Measurements from ENCODE around the gene TDP2. TPM values are rescaled to one million over a fixed set of nuclear protein-coding genes. Genes with fewer than 3 reads are reported as not detected.

TDP2 gene
- polyA plus RNA-seq, 1 experiment = 16.8 TPM

DNA sequence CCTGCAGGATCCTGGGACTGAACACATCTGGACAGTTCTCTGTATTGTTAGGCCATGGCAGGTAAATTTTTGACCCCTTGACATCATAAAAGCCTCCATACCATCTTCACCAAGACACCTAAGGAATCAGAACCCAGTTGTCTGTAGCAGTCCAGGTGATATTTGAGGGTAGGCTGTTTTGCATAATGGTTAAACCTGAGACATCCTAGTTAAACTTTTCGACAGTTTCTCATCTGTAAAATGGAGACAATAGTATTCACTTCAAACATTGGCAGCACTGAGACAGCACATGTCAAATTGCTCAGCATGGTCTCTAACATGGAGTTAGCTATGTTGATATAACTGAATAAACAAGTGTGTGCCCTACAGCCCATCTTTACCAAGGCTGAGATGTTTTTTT lies 27.5 kb upstream of the TDP2 start:
- TF ChIP-seq, protein P1, sequence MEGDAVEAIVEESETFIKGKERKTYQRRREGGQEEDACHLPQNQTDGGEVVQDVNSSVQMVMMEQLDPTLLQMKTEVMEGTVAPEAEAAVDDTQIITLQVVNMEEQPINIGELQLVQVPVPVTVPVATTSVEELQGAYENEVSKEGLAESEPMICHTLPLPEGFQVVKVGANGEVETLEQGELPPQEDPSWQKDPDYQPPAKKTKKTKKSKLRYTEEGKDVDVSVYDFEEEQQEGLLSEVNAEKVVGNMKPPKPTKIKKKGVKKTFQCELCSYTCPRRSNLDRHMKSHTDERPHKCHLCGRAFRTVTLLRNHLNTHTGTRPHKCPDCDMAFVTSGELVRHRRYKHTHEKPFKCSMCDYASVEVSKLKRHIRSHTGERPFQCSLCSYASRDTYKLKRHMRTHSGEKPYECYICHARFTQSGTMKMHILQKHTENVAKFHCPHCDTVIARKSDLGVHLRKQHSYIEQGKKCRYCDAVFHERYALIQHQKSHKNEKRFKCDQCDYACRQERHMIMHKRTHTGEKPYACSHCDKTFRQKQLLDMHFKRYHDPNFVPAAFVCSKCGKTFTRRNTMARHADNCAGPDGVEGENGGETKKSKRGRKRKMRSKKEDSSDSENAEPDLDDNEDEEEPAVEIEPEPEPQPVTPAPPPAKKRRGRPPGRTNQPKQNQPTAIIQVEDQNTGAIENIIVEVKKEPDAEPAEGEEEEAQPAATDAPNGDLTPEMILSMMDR (IDR thresholded peaks at IDR 0.05; ENCODE audit: insufficient read depth, low read depth, low read length) = no peak
- ChIA-PET POLR2A (interaction anchor here (0.6 kb wide), 1 partner anchor 108 kb away, joined by 4 read pairs; no protein-coding TSS in a partner anchor), CTCF (interaction anchor here (0.6 to 10.9 kb wide), 2 partner anchors 67 to 112 kb away, joined by 3 to 110 read pairs; no protein-coding TSS in a partner anchor)
- no peak overlapping the region for H3K4me3 ChIP-seq (ENCODE audit: low read depth, low read length)
- H3K27me3 ChIP-seq (ENCODE audit: control insufficient read depth, insufficient read depth, low read length) = no peaks in the 10 kb centered on the region
- H3K36me3 ChIP-seq (ENCODE audit: control insufficient read depth, insufficient read depth, low read length) = no peaks in the 10 kb centered on the region
- DNase-seq (ENCODE audit: low read depth) = no peak

DNA sequence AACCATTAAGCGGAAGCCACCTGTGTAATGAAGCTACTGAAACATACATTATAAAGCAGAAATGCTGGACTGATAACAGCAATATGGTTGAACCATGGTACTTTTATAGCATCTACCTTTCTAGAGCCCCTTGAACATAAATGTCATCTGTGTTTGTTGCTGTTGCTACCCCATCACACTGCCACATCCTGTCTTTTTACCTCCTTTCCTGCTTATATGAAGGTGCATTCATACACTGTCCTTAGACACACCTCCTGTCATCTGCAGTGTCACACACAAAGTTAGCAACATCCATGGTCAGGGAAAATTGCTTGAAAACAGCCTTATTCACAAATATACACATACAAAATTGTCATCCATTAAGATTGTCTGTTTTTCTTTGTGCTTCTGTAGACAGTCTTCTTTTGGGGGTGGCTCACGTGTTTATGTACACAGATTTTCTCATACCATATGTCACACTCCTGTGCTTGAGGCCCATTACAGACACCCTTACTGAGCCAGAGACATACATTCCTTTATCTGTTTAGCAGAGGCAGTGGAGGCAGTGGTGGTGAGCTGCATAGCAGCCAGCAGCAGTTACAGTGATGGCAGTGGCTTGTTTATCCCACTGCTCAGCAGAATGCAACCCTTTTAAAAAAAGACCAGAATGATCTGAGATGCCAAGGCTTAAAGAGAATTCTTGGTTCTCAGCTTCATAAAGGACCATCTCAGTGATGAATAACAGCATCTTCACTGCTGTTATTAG lies 26.3 kb upstream of the TDP2 start:
- ChIA-PET POLR2A (no interaction called here), CTCF (interaction anchor here (10.9 kb wide), 1 partner anchor 111 kb away, joined by 110 read pairs; no protein-coding TSS in a partner anchor)
- Histone ChIP-seq H3K4me3 (ENCODE audit: low read depth, low read length) (no peak overlapping the region), H3K36me3 (ENCODE audit: control insufficient read depth, insufficient read depth, low read length) (no peaks in the 10 kb centered on the region), H3K27me3 (ENCODE audit: control insufficient read depth, insufficient read depth, low read length) (no peaks in the 10 kb centered on the region)
- TF ChIP-seq, protein P1 (IDR thresholded peaks at IDR 0.05; ENCODE audit: insufficient read depth, low read depth, low read length) = no peak
- DNase-seq (ENCODE audit: low read depth) = no peak

DNA sequence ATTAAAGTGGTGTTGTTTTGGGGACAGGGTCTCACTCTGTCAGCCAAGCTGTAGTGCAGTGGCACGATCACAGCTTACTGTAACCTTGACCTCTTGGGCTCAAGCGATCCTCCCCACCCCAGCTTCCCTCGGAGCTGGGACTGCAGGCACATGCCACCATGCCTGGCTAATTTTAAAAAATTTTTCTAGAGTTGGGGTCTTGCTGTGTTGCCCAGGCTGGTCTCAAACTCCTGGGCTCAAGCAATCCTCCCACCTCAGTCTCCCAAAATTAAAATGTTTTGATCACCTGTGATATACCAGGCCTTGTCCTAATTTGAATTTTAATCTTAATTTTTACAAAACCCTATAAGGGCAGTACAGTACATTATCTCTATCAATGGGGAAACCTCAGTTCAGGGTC lies 25.7 kb upstream of the TDP2 start:
- ChIA-PET POLR2A (no interaction called here), CTCF (interaction anchor here (0.8 to 10.9 kb wide), 2 partner anchors 110 to 1324 kb away, joined by 3 to 110 read pairs; no protein-coding TSS in a partner anchor)
- no peaks in the 10 kb centered on the region for H3K27me3 ChIP-seq (ENCODE audit: control insufficient read depth, insufficient read depth, low read length)
- no peak for DNase-seq (ENCODE audit: low read depth)
- H3K4me3 ChIP-seq (ENCODE audit: low read depth, low read length) = no peak overlapping the region
- H3K36me3 ChIP-seq (ENCODE audit: control insufficient read depth, insufficient read depth, low read length) = no peaks in the 10 kb centered on the region
- TF ChIP-seq, protein P1 (IDR thresholded peaks at IDR 0.05; ENCODE audit: insufficient read depth, low read depth, low read length) = no peak

DNA sequence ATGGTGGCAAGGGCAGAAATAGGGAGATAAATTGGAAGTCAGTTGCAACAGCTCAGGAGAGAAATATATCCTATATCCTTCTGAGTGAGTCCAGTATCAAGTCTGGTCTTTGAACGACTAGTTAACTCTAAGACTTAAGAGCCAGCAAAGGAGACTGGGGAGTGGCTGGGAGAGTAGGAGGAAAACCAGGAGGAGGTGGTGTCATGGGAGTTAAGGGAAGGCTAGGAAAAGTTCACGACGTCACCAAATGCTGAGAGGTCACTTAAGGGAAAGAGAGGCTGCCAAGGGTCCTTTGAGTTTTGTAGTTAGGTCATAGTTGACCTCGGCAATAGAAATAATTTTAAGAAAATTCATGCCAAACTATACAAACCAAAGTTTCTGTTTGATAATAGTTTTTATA lies 25.3 kb upstream of the TDP2 start:
- no peak for DNase-seq (ENCODE audit: low read depth)
- H3K4me3 ChIP-seq (ENCODE audit: low read depth, low read length) = no peak overlapping the region
- H3K36me3 ChIP-seq (ENCODE audit: control insufficient read depth, insufficient read depth, low read length) = no peaks in the 10 kb centered on the region
- ChIA-PET CTCF (interaction anchor here (0.8 to 10.9 kb wide), 3 partner anchors 16 to 1325 kb away, joined by 3 to 110 read pairs (median 3); no protein-coding TSS in a partner anchor), POLR2A (no interaction called here)
- no peaks in the 10 kb centered on the region for H3K27me3 ChIP-seq (ENCODE audit: control insufficient read depth, insufficient read depth, low read length)
- TF ChIP-seq, protein P1 (IDR thresholded peaks at IDR 0.05; ENCODE audit: insufficient read depth, low read depth, low read length) = no peak

DNA sequence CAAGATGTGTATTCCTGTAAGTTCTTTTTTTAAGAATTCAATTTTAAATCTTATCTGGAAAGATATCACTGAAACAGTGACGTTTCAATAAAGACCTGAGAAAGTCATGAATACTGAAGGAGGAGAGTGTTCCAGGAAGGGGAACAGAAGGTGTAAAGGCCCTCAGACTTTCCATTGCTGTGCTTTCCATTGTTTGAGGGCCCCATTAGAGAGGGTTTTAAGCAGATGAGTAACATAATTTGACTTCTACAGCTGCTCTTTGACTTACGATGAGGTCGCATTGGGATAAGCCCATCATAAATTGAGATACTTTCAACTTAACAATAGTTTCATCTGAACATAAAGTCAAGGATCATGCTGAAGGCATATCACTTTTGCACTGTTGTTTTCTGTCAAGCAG lies 24.9 kb upstream of the TDP2 start:
- Histone ChIP-seq H3K36me3 (ENCODE audit: control insufficient read depth, insufficient read depth, low read length) (no peaks in the 10 kb centered on the region), H3K27me3 (ENCODE audit: control insufficient read depth, insufficient read depth, low read length) (no peaks in the 10 kb centered on the region), H3K4me3 (ENCODE audit: low read depth, low read length) (no peak overlapping the region)
- ChIA-PET POLR2A (no interaction called here), CTCF (interaction anchor here (1.5 to 10.9 kb wide), 2 partner anchors 16 to 109 kb away, joined by 3 to 110 read pairs; no protein-coding TSS in a partner anchor)
- TF ChIP-seq, protein P1 (IDR thresholded peaks at IDR 0.05; ENCODE audit: insufficient read depth, low read depth, low read length) = no peak
- DNase-seq (ENCODE audit: low read depth) = no peak
